ENCODE data around the gene FARS2. TPM values are rescaled to one million over a fixed set of nuclear protein-coding genes. Genes with fewer than 3 reads are reported as not detected.

The FARS2 gene
- total and polyA plus RNA-seq, 2 of the 13 experiments (the other 11 are each of a cell fraction or from before 2014, with no cell fraction given), result 15.4 to 26.0 TPM

- TF ChIP-seq ARID4A (CRISPR knock-in tag; IDR thresholded peaks at IDR 0.05; ENCODE audit: borderline replicate concordance) (peak; percentile 98), NCOA2 (CRISPR knock-in tag; IDR thresholded peaks at IDR 0.05) (no peak; the same call in 1 of the 2 replicates), SALL1 (CRISPR knock-in tag; IDR thresholded peaks at IDR 0.05) (peak; percentile 78), ZBTB44 (CRISPR knock-in tag; IDR thresholded peaks at IDR 0.05) (no peak), ZNF557 (CRISPR knock-in tag; IDR thresholded peaks at IDR 0.05) (0 out of 2 replicates have a peak, but pooled peaks have one; percentile 65), ZNF552 (CRISPR knock-in tag; IDR thresholded peaks at IDR 0.05; ENCODE audit: borderline replicate concordance) (0 out of 2 replicates have a peak, but pooled peaks have one; percentile 37), ZNF788 (CRISPR knock-in tag; IDR thresholded peaks at IDR 0.05; ENCODE audit: borderline replicate concordance) (peak; percentile 68; the same call in 1 of the 2 replicates), RAD21 (CRISPR knock-in tag; IDR thresholded peaks at IDR 0.05) (peak; percentile 31; the same call in 1 of the 2 replicates), SIN3A (IDR thresholded peaks at IDR 0.05; ENCODE audit: borderline replicate concordance, low read depth, low read length) (peak; percentile 88; the same call in 1 of the 2 replicates), RFX3 (CRISPR knock-in tag; IDR thresholded peaks at IDR 0.05) (peak; percentile 90)
- TF ChIP-seq, protein P1, sequence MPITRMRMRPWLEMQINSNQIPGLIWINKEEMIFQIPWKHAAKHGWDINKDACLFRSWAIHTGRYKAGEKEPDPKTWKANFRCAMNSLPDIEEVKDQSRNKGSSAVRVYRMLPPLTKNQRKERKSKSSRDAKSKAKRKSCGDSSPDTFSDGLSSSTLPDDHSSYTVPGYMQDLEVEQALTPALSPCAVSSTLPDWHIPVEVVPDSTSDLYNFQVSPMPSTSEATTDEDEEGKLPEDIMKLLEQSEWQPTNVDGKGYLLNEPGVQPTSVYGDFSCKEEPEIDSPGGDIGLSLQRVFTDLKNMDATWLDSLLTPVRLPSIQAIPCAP (CRISPR knock-in tag; IDR thresholded peaks at IDR 0.05; ENCODE audit: low read depth), result no peak
- TF ChIP-seq, protein P2, sequence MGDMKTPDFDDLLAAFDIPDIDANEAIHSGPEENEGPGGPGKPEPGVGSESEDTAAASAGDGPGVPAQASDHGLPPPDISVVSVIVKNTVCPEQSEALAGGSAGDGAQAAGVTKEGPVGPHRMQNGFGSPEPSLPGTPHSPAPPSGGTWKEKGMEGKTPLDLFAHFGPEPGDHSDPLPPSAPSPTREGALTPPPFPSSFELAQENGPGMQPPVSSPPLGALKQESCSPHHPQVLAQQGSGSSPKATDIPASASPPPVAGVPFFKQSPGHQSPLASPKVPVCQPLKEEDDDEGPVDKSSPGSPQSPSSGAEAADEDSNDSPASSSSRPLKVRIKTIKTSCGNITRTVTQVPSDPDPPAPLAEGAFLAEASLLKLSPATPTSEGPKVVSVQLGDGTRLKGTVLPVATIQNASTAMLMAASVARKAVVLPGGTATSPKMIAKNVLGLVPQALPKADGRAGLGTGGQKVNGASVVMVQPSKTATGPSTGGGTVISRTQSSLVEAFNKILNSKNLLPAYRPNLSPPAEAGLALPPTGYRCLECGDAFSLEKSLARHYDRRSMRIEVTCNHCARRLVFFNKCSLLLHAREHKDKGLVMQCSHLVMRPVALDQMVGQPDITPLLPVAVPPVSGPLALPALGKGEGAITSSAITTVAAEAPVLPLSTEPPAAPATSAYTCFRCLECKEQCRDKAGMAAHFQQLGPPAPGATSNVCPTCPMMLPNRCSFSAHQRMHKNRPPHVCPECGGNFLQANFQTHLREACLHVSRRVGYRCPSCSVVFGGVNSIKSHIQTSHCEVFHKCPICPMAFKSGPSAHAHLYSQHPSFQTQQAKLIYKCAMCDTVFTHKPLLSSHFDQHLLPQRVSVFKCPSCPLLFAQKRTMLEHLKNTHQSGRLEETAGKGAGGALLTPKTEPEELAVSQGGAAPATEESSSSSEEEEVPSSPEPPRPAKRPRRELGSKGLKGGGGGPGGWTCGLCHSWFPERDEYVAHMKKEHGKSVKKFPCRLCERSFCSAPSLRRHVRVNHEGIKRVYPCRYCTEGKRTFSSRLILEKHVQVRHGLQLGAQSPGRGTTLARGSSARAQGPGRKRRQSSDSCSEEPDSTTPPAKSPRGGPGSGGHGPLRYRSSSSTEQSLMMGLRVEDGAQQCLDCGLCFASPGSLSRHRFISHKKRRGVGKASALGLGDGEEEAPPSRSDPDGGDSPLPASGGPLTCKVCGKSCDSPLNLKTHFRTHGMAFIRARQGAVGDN (CRISPR knock-in tag; IDR thresholded peaks at IDR 0.05), result peak; percentile 80
- TF ChIP-seq, protein P3, sequence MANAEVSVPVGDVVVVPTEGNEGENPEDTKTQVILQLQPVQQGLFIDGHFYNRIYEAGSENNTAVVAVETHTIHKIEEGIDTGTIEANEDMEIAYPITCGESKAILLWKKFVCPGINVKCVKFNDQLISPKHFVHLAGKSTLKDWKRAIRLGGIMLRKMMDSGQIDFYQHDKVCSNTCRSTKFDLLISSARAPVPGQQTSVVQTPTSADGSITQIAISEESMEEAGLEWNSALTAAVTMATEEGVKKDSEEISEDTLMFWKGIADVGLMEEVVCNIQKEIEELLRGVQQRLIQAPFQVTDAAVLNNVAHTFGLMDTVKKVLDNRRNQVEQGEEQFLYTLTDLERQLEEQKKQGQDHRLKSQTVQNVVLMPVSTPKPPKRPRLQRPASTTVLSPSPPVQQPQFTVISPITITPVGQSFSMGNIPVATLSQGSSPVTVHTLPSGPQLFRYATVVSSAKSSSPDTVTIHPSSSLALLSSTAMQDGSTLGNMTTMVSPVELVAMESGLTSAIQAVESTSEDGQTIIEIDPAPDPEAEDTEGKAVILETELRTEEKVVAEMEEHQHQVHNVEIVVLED (CRISPR knock-in tag; IDR thresholded peaks at IDR 0.05; ENCODE audit: borderline replicate concordance), result peak; percentile 88
These were observed at the start of gene FARS2, which contains the start of gene LYRM4 (continued) for GRCh38 chr6:5260661-5261544.

All from HepG2 (cell line).